Amygdala (tissue), 56 donors: ENCODE data around the gene USF1.
"Not testable (repeated sequence)": the region's sequence is repeated elsewhere in the genome, so short reads cannot be mapped to it uniquely, and the experiment has no call there.

ENCODE experiments used
- DNase-seq, 56 donors: peaks; one replicate each; lab custom pipeline; 2025; lab: John Stamatoyannopoulos, UW

USF1 gene

GRCh38 chr1:160996178-160996577 lies 49.6 kb downstream of the USF1 start:
- no peak for DNase-seq

- DNase-seq, result no peak
Measured at GRCh38 chr1:160993544-160994193, 52.1 kb downstream of the USF1 start.

GRCh38 chr1:160992036-160992435 lies 53.7 kb downstream of the USF1 start:
- not testable (repeated sequence) for DNase-seq
